HG02759 (cell line): ENCODE data around the gene UPB1.
"Not testable (repeated sequence)": the region's sequence is repeated elsewhere in the genome, so short reads cannot be mapped to it uniquely, and the experiment has no call there.

Source experiments
- ATAC-seq: cut with Tn5 transposase; IDR thresholded peaks from one replicate; pipeline ENCODE4 v1.9.1; 2021; ENCODE audit warnings: mild to moderate bottlenecking, moderate library complexity; ENCODE audit not compliant: unreplicated experiment

UPB1 gene

DNA sequence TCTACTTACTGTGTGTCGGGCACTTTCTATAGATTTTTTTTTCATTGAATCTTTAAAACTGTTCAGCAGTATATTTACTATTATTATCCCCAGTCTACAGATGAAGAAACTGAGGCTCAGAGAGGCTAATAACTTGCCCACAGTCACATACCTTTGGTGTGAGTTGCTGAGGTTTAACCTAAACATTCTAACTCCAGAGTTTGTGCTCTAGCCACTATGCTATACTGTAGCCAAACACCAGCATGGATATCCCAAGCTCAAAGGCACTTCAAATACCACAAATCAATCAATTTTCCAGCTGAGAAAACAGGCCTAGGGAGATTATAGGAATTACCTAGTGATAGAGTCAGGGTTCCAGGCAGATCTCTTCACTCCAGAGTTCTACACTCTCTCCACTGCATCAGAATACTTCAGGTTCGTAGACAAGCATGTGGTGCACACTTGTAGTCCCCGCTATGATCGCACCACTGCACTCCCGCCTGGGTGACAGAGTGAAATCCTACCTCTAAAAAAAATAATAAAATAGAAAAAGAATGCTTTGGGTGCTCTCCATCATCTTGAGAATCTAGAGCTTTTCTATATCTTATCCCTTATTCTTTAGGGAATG lies 20.4 kb upstream of the UPB1 start:
- ATAC-seq: no peak

DNA sequence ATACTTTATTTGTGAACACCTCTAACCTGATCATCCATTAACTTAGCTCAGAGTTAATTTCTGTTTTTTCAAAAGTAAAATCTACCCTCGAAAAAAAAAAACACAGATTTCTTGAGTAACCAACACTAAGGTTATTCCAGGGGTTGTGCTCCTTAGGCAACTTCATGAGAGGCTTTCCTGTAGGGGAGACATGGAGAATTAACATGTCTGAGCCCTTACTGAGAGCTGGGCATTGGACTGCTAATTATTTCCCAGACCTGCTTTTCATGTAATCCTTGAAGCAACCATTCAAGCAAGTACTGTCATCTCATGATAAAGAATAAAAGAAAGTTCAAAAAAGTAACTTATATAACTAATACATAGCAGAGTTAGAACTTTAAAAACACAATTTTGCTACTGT lies 13.5 kb upstream of the UPB1 start:
- ATAC-seq: no peak

DNA sequence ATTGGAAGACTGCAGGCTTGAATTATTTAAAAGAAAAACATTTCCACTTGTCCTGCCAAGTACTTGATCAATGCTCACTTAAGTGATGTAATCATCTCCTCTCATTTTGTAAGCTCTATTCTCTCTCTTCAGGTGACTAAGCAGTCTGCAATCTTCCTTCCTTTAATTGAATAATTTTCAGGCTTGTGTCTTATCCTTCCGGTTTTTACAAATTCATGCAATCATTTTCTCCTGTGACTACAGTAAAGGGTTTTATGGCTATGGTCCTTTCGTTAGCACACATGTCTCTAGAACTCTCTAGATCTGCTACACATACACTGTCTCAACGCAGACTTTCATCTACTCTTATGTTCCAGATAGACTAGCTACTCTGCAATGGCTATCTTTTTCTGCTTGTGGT lies 12.6 kb upstream of the UPB1 start:
- no peak for ATAC-seq

DNA sequence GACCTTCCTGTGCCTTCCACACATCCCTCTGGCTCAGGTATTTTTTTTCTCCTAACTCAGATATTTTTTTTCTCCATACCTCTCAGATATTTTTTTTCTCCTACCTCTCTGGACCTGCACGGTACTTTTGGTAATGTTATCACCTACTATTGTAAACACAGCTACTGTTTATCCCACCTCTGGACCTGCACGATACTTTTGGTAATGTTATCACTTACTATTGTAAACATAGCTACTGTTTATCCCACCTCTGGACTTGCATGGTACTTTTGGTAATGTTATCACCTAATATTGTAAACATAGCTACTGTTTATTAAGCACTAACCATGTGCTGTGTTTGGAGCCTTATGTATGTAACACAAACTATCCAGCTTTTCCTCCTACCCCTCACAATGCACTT lies 12.1 kb upstream of the UPB1 start:
- no peak for ATAC-seq

DNA sequence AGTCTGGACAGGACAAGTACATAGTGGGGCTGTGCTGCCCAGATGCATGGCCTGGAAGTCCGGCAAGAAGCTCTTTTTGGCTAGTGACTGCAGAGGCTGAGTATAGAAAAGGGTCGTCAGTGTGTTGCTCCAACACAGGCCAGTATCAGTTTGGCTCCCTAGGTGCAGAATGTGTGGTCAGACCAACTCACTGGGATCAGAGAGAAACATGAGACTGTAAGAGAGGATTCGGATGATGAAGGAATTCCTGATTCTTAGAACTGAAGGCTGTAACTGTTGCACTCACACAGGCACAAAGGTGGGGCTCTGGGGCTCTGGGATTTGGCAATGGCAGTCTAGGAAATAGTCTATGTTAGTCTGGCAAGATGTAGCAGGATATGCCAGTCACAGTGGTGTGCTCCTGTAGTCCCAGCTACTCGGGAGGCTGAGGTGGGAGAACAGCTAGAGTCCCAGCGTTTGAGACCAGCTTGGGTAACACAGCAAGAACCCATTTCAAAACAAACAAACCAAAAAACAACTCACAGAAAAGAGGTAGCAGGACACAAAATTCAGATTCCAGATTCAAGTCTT lies 11.1 kb upstream of the UPB1 start:
- ATAC-seq: no peak

DNA sequence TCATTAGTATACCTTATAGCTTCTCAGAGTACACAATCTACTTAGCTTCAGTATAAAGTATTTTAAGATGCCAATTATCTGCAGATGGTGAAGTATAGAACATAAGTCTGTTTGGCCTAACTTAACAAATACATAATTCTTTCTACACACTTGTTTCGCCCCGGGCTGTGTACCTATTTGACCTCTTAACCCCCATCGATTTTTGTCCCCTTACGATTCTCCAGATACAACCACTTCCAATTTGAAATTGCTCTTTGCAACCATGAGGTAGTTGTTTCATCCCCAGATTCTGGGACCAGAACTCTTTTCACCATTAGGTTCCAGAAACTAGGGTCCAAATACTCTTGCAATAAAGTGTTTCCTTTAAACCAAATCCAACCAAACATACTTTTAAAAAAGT lies 10.0 kb upstream of the UPB1 start:
- ATAC-seq: no peak

DNA sequence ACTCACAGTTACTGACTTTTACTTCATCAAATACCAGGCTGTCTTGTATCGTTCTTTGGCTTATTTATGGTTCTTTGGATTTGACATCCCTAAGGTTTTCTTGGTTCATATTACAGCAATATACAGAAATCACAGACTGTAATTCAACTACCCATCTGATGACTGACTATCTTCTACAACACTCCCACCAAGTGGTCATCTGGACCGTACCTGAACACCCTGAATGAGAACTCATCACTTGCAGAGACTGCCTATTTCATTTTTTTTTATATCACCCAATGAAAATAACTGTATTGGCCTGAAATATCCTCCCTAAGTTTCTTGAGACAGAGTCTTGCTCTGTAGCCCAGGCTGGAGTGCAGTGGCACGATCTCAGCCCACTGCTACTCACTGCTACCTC lies 9.5 kb upstream of the UPB1 start:
- ATAC-seq: no peak

DNA sequence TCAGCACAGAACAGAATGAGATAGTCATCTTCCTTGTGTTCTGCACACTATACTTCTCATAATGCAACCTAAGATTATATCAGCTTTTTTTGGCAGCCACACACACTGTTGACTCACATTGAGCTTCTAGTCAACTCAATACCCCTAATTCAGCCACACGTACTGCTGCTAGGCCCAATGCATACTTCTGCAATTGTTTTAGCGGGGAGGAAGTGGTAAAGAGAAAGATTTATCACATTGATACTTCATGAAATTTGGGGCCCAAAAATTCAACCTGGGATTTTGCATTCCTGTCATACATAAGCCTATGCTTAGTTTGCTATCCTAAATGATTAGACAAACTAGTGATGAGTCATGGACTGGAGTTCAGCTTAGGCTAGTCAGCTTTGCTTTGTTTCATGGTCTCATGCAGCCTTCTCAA lies 8.6 kb upstream of the UPB1 start:
- ATAC-seq: no peak

DNA sequence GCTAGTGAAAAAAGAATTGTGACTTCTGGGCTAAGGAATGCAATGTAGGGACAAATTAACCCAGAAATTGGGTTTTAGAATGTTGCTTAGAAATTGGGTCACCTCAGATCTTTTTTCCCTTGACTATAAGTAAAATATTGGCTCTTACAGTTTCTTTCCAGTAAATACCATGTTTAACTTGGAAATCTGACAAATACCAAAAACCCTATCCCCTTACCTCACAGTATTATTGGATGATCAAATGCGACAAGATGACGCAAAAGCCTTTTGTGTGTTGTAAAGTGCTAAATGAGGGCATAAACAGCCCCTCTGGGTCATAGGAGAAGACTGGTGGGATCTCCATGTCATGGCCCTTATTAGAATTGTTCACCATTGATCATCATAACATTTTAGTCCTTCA lies 6.1 kb upstream of the UPB1 start:
- ATAC-seq: no peak

DNA sequence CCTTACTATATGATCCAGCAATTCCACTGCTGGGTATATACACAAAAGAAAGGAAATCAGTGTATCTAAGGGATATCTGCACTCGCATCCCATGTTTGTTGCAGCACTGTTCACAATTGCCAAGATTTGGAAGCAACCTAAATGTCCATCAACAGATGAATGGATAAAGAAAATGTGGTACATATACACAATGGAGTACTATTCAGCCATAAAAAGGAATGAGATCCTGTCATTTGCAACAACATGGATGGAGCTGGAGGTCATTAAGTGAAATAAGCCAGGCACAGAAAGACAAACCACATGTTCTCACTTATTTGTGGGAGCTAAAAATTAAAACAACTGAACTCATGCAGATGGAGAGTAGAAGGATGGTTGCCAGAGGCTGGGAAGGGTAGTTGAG lies 5.7 kb upstream of the UPB1 start:
- ATAC-seq: not testable (repeated sequence)

DNA sequence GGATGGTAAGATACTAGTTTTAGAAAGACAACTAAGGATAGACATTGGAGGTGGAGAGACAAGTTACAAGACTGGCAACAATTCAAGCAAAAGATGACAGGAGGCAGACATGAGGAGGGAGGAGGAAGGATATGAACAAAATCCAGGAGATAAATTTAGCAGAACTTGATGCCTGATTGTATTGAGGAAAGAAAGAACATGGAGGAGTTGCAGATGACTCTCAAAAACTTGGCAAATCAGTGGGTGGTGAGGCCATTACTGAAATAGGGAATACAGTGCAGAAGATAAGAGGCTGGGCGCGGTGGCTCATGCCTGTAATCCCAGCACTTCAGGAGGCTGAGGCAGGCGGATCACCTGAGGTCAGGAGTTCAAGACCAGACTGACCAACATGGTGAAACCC lies 2.7 kb upstream of the UPB1 start:
- ATAC-seq: no peak

DNA sequence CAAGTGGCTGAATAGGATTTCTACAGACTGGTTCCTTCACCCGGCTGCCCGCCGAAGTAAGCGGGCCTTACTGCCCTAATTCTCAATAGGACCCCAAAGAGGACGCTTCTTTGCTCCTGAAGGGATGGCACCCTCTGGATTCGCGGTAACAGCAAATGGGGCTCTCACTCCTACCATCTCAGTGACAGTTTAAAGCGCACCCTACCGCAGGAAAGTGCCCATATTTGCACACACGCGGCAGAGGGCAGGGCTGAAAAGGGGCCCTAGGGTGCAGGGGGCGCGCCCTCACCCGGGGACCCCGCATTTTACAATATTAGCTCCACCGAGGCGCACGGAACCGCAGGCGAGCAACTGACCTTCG lies 985 bp upstream of the UPB1 start:
- no peak for ATAC-seq

DNA sequence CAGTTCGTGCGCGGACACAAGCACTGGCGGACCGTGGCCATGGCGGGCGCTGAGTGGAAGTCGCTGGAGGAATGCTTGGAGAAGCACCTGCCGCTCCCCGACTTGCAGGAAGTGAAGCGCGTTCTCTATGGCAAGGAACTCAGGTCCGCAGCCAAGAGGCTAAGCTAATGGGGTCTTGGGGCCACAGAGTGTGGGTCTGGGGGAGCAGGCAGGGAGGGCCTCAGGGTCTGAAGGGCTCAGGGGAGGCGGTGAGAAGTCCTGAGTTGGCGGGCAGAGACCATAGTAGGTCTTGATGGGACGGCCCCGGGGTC lies 188 bp downstream of the UPB1 start:
- ATAC-seq: no peak

DNA sequence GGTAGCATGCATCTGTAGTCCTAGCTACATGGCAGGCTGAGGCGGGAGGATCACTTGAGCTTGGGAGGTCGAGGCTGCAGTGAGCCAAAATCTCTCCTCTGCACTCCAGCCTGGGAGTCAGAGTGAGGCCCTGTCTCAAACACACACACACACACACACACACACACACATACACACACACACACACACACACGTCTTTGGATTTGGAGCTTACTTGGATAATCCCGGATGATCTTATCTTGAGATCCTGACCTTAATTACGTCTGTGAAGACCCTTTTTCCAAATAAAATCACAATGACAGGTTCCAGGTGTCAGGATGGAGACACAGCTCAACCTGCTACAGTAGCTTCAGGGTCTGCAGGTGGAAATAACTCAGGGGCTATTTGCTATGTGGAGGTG lies 1.1 kb downstream of the UPB1 start:
- no peak for ATAC-seq

DNA sequence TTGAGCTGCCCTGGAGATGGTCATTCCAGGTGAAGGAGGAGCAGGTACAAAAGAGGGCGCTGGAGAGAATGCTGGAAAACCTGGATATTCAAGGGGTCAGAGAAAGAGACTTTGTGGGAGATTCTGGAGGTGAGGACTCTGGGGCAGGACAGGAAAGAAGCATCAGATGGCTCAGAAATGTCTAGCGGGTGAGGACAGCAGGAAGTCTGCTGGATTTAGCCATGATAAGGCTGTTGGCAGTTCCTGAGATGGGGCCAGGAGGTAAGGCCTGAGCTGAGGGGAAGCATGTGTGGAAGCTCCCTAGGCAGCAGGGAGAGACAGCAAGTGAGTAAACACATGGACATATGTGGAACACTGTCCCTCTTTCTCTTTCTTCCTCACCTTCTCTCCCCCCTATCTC lies 1.5 kb downstream of the UPB1 start:
- ATAC-seq: no peak

DNA sequence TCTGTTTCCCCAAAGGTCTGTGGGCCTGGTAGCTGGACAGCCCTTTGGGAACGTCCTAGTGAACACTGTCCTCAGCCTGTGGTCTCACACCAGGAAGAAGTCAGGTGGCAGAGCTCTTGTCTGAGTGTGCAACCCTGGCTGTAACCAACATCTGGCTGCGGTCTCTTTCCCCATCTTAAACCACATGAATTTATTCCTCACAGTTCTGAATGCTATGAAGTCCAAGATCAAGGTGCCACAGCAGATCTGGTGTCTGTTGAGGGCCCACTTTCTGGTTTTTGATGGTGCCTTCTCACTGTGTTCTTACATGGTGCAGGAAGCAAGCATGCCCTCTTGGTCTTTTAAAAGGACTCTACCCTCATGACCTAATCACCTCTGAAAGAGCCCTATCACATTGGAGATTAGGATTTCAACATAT lies 2.7 kb downstream of the UPB1 start:
- no peak for ATAC-seq

DNA sequence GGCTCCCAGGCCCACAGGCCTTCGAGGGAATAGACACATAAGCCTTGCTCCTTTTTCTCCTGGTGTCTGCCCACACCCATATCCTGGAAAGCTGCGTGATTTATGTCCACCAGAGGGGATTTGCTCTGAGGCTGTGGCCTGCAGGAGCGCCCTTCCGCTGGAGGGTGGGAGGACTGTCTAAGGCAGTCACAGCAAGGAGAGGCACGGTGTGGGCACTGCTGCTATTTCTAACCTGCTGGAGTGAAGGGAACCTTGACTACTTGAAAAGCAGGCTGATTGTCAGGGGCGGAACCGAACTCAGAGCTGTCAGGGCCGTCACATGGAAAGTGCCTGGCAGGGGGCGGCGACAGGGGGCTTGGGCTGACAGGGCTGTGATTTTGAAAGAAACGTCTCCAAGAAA lies 3.7 kb downstream of the UPB1 start:
- ATAC-seq: no peak

DNA sequence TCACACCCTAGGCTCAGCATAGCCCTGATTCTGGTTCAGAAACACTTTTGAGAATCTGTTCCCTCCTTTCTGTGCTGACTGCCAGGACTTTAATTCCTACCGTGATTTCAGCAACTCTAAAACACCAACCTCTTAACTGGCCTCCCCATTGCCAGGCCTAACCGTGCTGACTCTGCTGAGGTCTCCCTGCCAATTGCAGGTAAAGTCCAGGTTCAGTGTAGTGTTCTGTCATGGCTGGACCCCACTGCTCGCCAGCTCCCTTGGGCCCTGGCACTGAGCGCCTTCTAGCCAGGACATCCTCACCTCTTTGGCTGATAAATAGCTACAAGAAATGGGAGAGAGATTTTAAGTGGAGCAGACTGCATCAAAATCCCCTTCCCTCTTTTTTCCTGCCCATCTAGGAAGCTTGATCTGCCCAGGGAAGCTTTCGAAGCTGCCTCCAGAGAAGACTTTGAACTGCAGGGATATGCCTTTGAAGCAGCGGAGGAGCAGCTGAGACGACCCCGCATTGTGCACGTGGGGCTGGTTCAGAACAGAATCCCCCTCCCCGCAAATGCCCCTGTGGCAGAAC lies 4.7 kb downstream of the UPB1 start:
- no peak for ATAC-seq

DNA sequence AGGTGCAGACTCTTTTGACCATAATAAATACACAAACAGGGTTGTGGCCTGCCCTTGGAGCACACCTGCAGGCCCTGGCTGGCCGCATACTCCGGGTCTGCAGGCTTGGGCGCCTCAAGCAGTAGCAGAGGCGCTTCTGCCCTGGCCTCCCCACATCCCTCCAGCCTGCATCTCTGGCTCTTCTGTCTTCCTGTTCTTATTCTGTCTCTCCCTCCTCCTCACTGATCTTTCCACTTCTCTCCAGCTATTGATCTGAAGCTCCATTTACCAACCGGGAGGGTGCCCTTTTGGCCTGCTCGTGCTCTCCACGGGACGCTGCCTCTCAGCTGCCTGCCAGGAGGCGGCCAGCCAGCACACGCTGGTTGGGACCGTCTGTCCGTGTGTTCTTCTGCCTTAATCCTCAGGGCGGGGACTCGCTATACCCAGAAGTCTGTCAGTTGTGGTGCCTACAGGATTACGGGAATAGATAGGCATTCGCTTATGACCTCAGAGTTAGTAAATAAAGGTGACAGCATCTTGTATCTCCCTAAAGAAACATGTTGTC lies 5.2 kb downstream of the UPB1 start:
- ATAC-seq: no peak

DNA sequence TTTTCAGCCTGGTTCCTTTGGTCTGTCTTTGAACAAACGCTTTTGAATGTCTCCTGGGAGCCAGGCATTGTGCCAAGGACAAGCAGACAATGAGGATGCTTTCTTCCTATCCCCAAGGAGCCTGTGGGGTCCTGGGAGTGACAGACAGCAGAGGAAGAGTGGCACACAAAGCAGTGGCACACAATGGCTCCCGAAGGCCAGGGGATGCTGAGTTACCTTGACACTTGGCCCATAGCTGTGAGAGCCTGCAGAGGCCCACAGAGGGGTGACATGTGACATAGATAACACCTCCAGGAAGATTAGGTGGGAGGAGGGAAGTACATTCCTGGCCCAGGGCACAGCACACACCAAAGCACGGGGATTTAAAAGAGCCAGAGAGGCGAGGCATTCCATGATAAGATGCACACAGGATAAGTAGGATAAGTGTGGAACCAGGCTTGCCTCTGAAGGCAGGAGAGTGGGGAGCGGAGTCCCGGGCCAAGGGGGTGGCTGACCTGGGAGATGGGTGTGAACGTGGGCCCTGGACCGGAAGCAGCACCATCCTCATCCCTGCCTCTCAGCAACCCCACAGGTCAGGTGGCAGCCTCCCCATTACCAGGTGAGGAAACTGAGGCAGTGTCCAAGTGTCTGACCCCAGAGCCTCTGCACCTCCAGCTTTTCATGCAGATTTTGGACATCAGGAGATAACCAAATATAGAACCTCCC lies 6.3 kb downstream of the UPB1 start:
- no peak for ATAC-seq

DNA sequence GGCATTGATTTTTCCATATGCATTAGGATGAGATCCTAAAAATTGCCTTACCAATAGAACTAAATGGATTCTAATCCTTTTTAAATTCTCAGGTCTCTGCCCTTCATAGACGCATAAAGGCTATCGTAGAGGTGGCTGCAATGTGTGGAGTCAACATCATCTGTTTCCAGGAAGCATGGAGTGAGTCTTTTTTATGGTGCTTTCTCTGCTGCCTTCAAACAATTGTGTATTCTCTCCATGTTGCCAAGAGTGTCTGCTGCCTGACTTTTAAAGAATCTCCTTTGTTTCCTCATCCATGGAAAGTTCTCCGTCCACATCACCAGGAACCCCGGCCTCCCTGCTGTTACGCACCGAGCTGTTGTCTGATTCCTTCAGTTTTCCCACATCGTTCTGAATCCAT lies 6.9 kb downstream of the UPB1 start:
- ATAC-seq: no peak

DNA sequence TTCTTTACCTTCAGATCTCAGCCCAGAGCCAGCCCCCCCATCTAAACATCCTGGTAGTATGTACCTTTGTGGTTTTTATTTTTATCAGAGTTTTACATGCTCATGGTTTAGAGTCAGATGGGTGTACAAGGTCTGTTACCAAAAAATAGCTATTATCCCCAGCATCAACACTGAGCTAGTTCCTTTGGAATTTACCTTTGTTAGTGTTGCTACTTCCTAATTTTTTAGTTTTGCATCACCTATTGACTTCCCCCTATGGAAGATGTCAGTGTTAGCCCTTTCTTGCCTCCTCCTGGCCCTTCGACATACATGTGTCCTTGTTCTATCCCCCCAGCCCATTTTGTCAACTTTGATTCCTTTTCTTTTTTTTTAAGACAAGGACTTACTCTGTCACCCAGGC lies 7.4 kb downstream of the UPB1 start:
- no peak for ATAC-seq
